Measurements from ENCODE around the gene MELTF.
"Not testable (repeated sequence)": the region's sequence is repeated elsewhere in the genome, so short reads cannot be mapped to it uniquely, and the experiment has no call there.

Gene MELTF

DNA sequence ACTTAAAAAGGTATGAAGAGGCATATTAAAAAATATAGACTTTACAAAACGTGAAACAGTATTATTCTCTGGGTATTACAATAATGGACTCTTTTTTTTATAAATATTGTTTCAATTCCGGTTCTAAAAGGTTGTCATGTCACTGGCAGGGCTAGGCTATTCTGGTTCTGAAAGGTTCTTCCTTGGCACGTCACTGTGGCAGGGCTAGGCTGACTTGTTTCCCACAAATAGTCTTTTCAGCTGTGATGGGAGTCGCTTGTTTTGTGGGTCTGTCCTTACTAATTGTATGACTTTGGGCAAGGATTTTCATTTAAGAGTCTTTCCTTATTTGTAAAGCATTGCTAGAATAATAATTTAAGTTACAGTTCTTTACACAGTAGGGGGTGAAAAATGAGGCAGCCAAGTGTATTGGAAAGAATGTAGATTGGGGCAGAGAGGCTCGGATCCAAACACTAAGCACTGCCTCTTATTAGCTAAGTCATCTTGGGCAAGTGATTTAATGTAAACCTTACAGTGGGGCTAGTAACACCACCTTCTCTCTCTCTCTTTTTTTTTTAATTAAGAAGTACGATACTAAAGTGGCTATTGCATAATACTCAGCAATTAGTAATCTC, 12.4 kb upstream of the MELTF start:
- no peak overlapping the region for H3K27ac ChIP-seq
- no peak for TF ChIP-seq ZFX (IDR thresholded peaks at IDR 0.05)
- TF ChIP-seq, protein P1, sequence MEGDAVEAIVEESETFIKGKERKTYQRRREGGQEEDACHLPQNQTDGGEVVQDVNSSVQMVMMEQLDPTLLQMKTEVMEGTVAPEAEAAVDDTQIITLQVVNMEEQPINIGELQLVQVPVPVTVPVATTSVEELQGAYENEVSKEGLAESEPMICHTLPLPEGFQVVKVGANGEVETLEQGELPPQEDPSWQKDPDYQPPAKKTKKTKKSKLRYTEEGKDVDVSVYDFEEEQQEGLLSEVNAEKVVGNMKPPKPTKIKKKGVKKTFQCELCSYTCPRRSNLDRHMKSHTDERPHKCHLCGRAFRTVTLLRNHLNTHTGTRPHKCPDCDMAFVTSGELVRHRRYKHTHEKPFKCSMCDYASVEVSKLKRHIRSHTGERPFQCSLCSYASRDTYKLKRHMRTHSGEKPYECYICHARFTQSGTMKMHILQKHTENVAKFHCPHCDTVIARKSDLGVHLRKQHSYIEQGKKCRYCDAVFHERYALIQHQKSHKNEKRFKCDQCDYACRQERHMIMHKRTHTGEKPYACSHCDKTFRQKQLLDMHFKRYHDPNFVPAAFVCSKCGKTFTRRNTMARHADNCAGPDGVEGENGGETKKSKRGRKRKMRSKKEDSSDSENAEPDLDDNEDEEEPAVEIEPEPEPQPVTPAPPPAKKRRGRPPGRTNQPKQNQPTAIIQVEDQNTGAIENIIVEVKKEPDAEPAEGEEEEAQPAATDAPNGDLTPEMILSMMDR (conservative IDR thresholded peaks at IDR 0.05), result no peak

DNA sequence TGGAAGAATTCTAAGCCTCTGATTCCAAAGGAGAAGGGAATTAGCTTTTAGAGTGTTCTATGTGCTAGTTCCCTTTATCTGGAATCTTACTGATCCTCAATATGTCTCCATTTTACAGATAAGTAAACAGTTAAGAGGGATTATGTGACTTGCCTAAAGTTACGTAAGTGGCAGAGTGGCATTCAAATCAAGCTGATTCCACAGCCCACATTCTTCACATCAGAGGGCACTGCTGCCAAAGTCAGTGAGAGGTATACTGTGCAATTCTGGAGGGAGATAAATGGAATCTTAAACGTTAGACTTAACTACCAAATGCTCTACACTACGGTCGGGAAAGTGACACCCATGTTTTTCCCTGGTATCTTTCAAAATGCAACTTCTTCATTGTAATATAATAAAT, 11.0 kb upstream of the MELTF start:
- TF ChIP-seq, protein P1 (conservative IDR thresholded peaks at IDR 0.05), result no peak
- no peak for TF ChIP-seq ZFX (IDR thresholded peaks at IDR 0.05)

DNA sequence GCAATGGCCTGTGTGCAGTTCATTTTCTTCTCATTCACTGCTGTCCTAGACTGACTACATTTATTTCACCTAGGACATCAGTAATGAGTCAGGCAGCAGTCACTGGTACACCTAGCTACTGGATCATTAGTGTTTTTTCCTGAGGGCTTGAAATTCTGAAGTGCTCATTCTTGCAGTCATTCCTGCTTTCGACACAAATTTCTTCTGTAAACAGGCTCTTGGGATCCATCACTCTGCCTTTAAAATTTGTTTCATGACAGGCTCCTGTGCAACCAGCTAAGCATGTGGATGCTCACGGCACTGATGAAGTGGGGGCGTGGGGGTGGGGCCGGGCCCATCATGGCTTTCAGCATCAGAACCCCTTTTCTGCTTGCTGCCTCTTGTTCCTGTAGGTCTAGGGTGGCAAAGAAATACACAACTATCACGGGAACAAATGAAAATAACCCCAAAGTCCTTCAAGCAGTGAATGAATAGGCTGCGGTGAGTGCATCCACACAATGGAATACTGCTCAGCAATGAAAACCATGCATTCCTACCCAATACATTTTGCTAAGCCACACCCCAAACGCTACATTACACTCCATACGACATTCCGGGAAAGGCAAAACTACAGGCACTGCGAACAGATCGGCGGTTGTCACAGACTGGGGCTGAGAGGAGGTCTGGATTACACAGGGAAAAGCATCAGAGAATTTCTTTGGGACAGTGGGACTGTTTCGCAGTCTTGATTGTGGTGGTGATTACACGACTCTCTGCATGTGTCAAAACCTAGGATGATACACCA, 9.3 kb upstream of the MELTF start:
- H3K27ac ChIP-seq, result no peak overlapping the region
- no peak for TF ChIP-seq ZFX (IDR thresholded peaks at IDR 0.05)
- TF ChIP-seq, protein P1 (conservative IDR thresholded peaks at IDR 0.05), result no peak

More for the DNA sequence above, 11.0 kb upstream of the MELTF start:
- H3K27ac ChIP-seq, result no peak overlapping the region

DNA sequence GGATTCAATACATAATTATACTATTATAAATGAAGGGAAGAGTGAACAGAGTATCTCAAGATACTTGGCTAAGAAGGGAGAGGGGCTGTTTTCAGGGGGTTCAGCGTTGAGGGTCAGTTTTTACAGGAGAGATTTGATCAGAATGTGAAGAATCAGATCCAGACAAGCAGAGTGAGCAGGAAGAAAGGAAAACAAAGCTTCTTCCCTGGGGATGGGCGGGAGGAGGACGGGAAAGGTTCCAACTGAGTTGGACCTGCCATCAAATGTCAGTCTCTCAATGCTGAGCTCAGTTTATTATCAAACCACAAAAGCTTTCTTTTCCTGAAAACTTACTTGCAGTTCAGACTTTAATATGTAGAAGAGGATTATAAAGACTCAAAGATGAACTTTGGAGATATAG, 6.0 kb upstream of the MELTF start:
- TF ChIP-seq, protein P1 (conservative IDR thresholded peaks at IDR 0.05), result no peak
- no peak for TF ChIP-seq ZFX (IDR thresholded peaks at IDR 0.05)
- no peak overlapping the region for H3K27ac ChIP-seq

DNA sequence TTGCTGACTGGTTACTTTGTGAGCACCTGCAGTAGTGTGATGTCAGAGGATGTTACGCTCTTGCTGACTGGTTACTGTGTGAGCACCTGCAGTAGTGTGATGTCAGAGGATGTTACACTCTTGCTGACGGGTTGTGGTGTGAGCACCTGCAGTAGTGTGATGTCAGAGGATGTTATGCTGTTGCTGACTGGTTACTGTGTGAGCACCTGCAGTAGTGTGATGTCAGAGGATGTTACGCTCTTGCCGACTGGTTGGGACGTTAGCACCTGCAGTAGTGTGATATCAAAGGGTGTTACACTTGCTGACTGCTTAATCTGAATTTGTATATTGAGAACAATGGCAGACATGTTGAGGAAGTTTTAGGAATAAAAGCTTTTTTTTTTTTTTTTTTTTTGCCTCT, 5.2 kb upstream of the MELTF start:
- H3K27ac ChIP-seq, result not testable (repeated sequence)

DNA sequence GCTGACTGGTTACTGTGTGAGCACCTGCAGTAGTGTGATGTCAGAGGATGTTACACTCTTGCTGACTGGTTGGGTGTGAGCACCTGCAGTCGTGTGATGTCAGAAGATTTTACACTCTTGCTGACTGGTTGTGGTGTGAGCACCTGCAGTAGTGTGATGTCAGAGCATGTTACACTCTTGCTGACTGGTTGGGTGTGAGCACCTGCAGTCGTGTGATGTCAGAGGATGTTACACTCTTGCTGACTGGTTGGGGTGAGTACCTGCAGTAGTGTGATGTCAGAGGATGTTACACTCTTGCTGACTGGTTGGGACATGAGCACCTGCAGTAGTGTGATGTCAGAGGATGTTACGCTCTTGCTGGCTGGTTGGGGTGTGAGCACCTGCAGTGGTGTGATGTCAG, 4.1 kb upstream of the MELTF start:
- H3K27ac ChIP-seq, result not testable (repeated sequence)

DNA sequence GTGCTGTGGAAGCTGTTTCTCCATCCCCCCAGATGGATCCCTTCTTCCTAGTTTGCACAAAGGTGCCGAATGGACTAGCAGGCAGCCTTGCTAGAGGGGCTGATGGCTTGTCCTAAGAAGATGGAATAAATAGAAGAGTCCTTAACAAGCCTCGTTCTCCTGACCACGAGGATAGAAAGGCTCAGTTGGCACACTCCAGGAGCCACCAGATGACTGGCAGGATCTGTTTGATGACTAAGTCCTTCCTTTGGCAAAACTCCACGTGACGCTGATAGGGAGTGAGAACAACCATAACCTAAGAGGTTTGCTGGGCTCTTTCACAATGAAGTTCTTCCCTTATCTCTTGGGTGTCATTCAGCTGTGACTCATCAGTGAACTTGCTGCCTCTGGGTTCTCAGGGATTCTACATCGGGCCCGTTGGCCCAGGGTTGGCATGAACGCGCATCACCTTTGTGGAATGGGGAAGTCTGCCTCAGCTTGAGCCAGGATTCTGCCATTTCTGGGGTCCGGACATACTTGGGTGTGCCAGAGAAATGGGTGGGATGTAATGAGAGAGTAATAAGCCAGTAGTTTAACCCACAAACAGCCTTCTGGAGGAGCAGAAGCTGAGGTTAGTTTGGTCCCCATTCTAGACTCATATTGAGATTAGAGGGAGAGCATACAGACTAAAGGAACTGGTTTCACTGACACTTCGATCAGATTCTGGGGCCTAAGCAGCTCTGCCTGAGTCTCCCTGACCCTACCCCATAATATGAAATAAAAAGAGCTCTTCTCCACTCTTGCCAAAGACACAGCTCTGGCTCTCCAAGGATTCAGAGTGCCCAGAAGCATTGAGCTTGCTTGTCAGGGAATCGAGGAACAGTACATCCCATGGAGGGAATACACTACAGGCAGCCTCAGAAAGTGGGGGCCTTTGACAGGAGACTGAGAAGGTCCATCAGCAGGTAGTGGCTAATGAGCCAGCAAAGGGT, 2.0 kb upstream of the MELTF start:
- TF ChIP-seq ZFX (IDR thresholded peaks at IDR 0.05), result no peak
- TF ChIP-seq, protein P1 (conservative IDR thresholded peaks at IDR 0.05), result no peak
- no peak overlapping the region for H3K27ac ChIP-seq
